GM12878 (cell line): ENCODE data around the gene SMARCD2. TPM values are rescaled to one million over a fixed set of nuclear protein-coding genes. Genes with fewer than 3 reads are reported as not detected.

Source experiments
- ATAC-seq: fragments of 200-7000 bp; cut with Tn5 transposase; 3 replicates; pipeline ENCODE4 v1.9.1; 2020; ENCODE audit warnings: mild to moderate bottlenecking, moderate library complexity
- BruUV-seq: library from RNA; stranded (reverse); fragments of 400-500 nt; replicated peaks from 2 replicates; lab custom pipeline; 2021; lab: Mats Ljungman, UMichigan
- CTCF ChIA-PET: fragments of 300-600 bp; sonication (Branson Sonifier 250); formaldehyde crosslinking; extraction: SDS; loops from one replicate; lab custom pipeline; 2021; ENCODE audit warnings: inconsistent platforms; lab: Yijun Ruan, JAX
- POLR2A ChIA-PET: fragments of 350-600 bp; formaldehyde crosslinking; extraction: SDS; loops from one replicate; lab custom pipeline; 2021; ENCODE audit warnings: inconsistent platforms; lab: Charles Lee
- RAD21 ChIA-PET: fragments of 300-600 bp; sonication (Branson Sonifier 250); formaldehyde crosslinking; loops from one replicate; lab custom pipeline; 2023; ENCODE audit warnings: antibody characterized with exemption; ENCODE audit not compliant: unreplicated experiment; lab: Charles Lee
- SMC1A ChIA-PET: fragments of 300-600 bp; sonication (Branson Sonifier 250); formaldehyde crosslinking; loops from one replicate; lab custom pipeline; 2023; ENCODE audit not compliant: unreplicated experiment, uncharacterized antibody; lab: Charles Lee
- DNase-seq: peaks from one replicate; pipeline ENCODE4 v3.0.0-alpha.2; 2011; ENCODE audit warnings: low read depth, low spot score
- FAIRE-seq: peaks from 3 replicates; lab custom pipeline; 2011; peaks lifted over from hg19 to GRCh38; lab: Jason Lieb, UNC
- H2AFZ ChIP-seq: 2 replicates; pipeline ENCODE4 v1.6.0; 2011; ENCODE audit warnings: low read depth, low read length, control low read depth; ENCODE audit not compliant: control insufficient read depth
- H3K27ac ChIP-seq: 2 replicates; pipeline ENCODE4 v1.5.1; 2011; ENCODE audit warnings: control low read depth; ENCODE audit not compliant: control insufficient read depth, insufficient read depth
- H3K27me3 ChIP-seq, 2 experiments: replicated peaks in 1 of 2; 2 replicates each; pipeline versions ENCODE4 v1.6.0 to v1.6.1; 2011; ENCODE audit warnings: low read length in 1 of 2; ENCODE audit not compliant: control insufficient read depth in 2 of 2, insufficient read depth in 2 of 2
- H3K36me3 ChIP-seq, 2 experiments: 2 replicates each; pipeline ENCODE4 v1.5.1; 2011; ENCODE audit warnings: low read length in 1 of 2; ENCODE audit not compliant: control insufficient read depth in 2 of 2, insufficient read depth in 2 of 2
- H3K4me1 ChIP-seq: 2 replicates; pipeline ENCODE4 v1.6.1; 2011; ENCODE audit warnings: mild to moderate bottlenecking, low read length, moderate library complexity, mixed read lengths; ENCODE audit not compliant: control insufficient read depth, insufficient read depth
- H3K4me2 ChIP-seq: 2 replicates; pipeline ENCODE4 v1.6.0; 2011; ENCODE audit warnings: control low read depth; ENCODE audit not compliant: control insufficient read depth, insufficient read depth
- H3K4me3 ChIP-seq: fragments of 200-600 bp; sonication (generic); 2 replicates; pipeline ENCODE4 v1.5.1; 2016
- H3K79me2 ChIP-seq: 2 replicates; pipeline ENCODE4 v1.6.0; 2011; ENCODE audit warnings: low read length; ENCODE audit not compliant: control insufficient read depth, insufficient read depth
- H3K9ac ChIP-seq: 2 replicates; pipeline ENCODE4 v1.8.0; 2011; ENCODE audit warnings: low read length, control low read depth, mixed read lengths; ENCODE audit not compliant: control insufficient read depth, insufficient read depth
- H3K9me3 ChIP-seq: replicated peaks from 3 replicates; pipeline ENCODE4 v1.5.1; 2011; ENCODE audit warnings: mild to moderate bottlenecking, low read length; ENCODE audit not compliant: control insufficient read depth, insufficient read depth
- H4K20me1 ChIP-seq: 2 replicates; pipeline ENCODE4 v1.6.0; 2011; ENCODE audit not compliant: control insufficient read depth, insufficient read depth
- BCL11A ChIP-seq: IDR thresholded peaks from 2 replicates; pipeline ENCODE4 v1.6.1; 2011; ENCODE audit warnings: low read depth, low read length
- E2F8 ChIP-seq: fragments of 450-650 bp; IDR thresholded peaks from 2 replicates; pipeline ENCODE4 v1.6.1; 2018; ENCODE audit warnings: mild to moderate bottlenecking, low read depth, moderate library complexity; ENCODE audit not compliant: partially characterized antibody
- KLF5 ChIP-seq: fragments of 450-650 bp; IDR thresholded peaks from 2 replicates; pipeline ENCODE4 v1.6.1; 2014; ENCODE audit warnings: mild to moderate bottlenecking; ENCODE audit not compliant: partially characterized antibody
- MTA2 ChIP-seq: fragments of 450-650 bp; IDR thresholded peaks from 2 replicates; pipeline ENCODE4 v1.6.1; 2016; ENCODE audit warnings: low read depth, mild to moderate bottlenecking, moderate library complexity
- NFIC ChIP-seq: IDR thresholded peaks from 2 replicates; pipeline ENCODE4 v1.6.1; 2012; ENCODE audit warnings: low read depth, mild to moderate bottlenecking, inconsistent platforms, low read length, moderate library complexity
- POLR2AphosphoS5 ChIP-seq: IDR thresholded peaks from 2 replicates; pipeline ENCODE4 v1.6.1; 2011; ENCODE audit warnings: mild to moderate bottlenecking, low read length, inconsistent platforms
- RAD51 ChIP-seq: fragments of 450-650 bp; IDR thresholded peaks from 2 replicates; pipeline ENCODE4 v1.6.1; 2016; ENCODE audit warnings: moderate library complexity, mild to moderate bottlenecking, inconsistent platforms
- SMARCA5 ChIP-seq: fragments of 450-650 bp; IDR thresholded peaks from 2 replicates; pipeline ENCODE4 v1.6.1; 2017; ENCODE audit warnings: mild to moderate bottlenecking
- TARDBP ChIP-seq: IDR thresholded peaks from 2 replicates; pipeline ENCODE4 v1.6.1; 2016; ENCODE audit warnings: borderline replicate concordance
- USF1 ChIP-seq: IDR thresholded peaks from 2 replicates; pipeline ENCODE4 v1.6.1; 2011; ENCODE audit warnings: borderline replicate concordance, low read depth, mild to moderate bottlenecking, moderate library complexity, mixed read lengths, low read length; ENCODE audit not compliant: insufficient read depth; ENCODE audit errors: extremely low read length
- WGBS: methylation state at CpG from one replicate; pipeline ENCODE4 v1.1.6; 2016; ENCODE audit warnings: low lambda C conversion rate; ENCODE audit not compliant: insufficient replicate concordance, insufficient coverage; ENCODE audit errors: missing lambda C conversion rate; 5-methylcytosine and 5-hydroxymethylcytosine counted together
- in situ Hi-C: fragments of 300-500 bp; cut with MboI; formaldehyde crosslinking; loops from 9 replicates; pipeline ENCODE4 v1.14.3; 2018; ENCODE audit warnings: mixed read lengths
- intact Hi-C: fragments of 100-400 bp; cut with micrococcal nuclease; formaldehyde crosslinking; loops from one replicate; pipeline ENCODE4 v1.14.2; 2022; ENCODE audit not compliant: unreplicated experiment
- polyA plus RNA-seq, 11 experiments: library from polyadenylated mRNA; depleted of rRNA in 4 of 11; unstranded in 6 of 11; stranded (reverse) in 5 of 11; fragments of >200 nt; fragmentation: Nextera tagmentation in 4 of 11; fragmentation: Illumina TruSeq in 1 of 11; extraction: Ambion mirVana in 4 of 11; extraction: Trizol in 1 of 11; gene quantifications; 1 replicate in 1 of 11; 2 replicates in 10 of 11; pipeline versions ENCODE4 v1.2.1 to v1.2.3, GENCODE V29; 2011 to 2016; ENCODE audit warnings: inconsistent platforms in 2 of 11, missing spikeins in 2 of 11, low read depth in 1 of 11
- total RNA-seq, 4 experiments: library from RNA; depleted of rRNA in 3 of 4; stranded (reverse); fragments of >200 nt in 3 of 4; fragmentation: Illumina TruSeq in 1 of 4; extraction: Trizol in 1 of 4; gene quantifications; 2 replicates each; pipeline versions ENCODE4 v1.2.1 to v1.2.3, GENCODE V29; 2013 to 2021
- TF ChIP-seq, protein P1 (sequence below): fragments of 150-350 bp; IDR thresholded peaks from 2 replicates; pipeline ENCODE4 v1.6.1; 2016; ENCODE audit warnings: low read depth, low read length

Gene SMARCD2
- total and polyA plus RNA-seq, 10 of the 15 experiments (the other 5 are each of a cell fraction or from before 2014, with no cell fraction given): 2.4 to 111 (median 63.6) TPM

DNA sequence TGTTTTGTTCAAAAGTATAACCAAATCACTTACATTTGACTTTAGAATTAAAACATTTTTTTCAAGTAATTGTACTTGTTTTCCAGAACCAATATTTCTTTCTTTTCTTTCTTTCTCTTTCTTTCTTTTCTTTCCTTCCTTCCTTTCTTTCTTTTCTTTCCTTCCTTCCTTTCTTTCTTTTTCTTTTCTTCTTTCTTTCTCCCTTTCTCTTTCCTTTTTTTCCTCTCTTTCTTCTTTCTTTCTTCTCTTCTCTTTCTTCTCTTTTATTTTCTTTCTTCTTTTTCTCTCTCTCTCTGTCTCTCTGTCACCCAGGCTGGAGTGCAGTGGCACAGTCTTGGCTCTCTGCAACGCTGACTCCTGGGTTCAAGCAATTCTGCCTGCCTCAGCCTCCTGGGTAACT, 41.7 kb downstream of the SMARCD2 start:
- no peak overlapping the region for H2AFZ ChIP-seq
- intact Hi-C loops: no loop called here
- in situ Hi-C loops: no loop called here
- H3K27me3 ChIP-seq: no peaks in the 10 kb centered on the region
- no peak for DNase-seq
- 100% methylated on average over 1 of the region's 1 CpG for WGBS
- H3K27ac ChIP-seq: no peak overlapping the region
- SMC1A ChIA-PET: no interaction called here
- no peak for ATAC-seq
- no peak for FAIRE-seq
- TF ChIP-seq KLF5: no peak
- no peak for TF ChIP-seq MTA2
- no peak for TF ChIP-seq E2F8
- no peak for TF ChIP-seq BCL11A
- TF ChIP-seq, protein P1, sequence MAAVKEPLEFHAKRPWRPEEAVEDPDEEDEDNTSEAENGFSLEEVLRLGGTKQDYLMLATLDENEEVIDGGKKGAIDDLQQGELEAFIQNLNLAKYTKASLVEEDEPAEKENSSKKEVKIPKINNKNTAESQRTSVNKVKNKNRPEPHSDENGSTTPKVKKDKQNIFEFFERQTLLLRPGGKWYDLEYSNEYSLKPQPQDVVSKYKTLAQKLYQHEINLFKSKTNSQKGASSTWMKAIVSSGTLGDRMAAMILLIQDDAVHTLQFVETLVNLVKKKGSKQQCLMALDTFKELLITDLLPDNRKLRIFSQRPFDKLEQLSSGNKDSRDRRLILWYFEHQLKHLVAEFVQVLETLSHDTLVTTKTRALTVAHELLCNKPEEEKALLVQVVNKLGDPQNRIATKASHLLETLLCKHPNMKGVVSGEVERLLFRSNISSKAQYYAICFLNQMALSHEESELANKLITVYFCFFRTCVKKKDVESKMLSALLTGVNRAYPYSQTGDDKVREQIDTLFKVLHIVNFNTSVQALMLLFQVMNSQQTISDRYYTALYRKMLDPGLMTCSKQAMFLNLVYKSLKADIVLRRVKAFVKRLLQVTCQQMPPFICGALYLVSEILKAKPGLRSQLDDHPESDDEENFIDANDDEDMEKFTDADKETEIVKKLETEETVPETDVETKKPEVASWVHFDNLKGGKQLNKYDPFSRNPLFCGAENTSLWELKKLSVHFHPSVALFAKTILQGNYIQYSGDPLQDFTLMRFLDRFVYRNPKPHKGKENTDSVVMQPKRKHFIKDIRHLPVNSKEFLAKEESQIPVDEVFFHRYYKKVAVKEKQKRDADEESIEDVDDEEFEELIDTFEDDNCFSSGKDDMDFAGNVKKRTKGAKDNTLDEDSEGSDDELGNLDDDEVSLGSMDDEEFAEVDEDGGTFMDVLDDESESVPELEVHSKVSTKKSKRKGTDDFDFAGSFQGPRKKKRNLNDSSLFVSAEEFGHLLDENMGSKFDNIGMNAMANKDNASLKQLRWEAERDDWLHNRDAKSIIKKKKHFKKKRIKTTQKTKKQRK: no peak
- TF ChIP-seq NFIC: no peak
- no peak for TF ChIP-seq TARDBP
- no peak for TF ChIP-seq USF1
- TF ChIP-seq SMARCA5: no peak
- no peak for TF ChIP-seq POLR2AphosphoS5
- no peak for TF ChIP-seq RAD51
- RAD21 ChIA-PET: no interaction called here
- no peaks in the 10 kb centered on the region for H3K79me2 ChIP-seq
- no TSS peak for BruUV-seq
- no peaks in the 10 kb centered on the region for H3K9me3 ChIP-seq
- no peaks in the 10 kb centered on the region; the same call in 1 of the 2 replicates for H4K20me1 ChIP-seq
- no peaks in the 10 kb centered on the region for H3K4me1 ChIP-seq
- H3K9ac ChIP-seq: no peak overlapping the region
- CTCF ChIA-PET: no interaction called here
- H3K4me3 ChIP-seq: no peak overlapping the region
- peaks cover 6 to 52% of the 10 kb centered on the region in 2 experiments for H3K36me3 ChIP-seq
- POLR2A ChIA-PET: no interaction called here
- no peak overlapping the region for H3K4me2 ChIP-seq
